GM21381 (cell line): Measurements from ENCODE around the gene MSX1.
A peak's percentile ranks its signal among the peaks of the same experiment; 100 is the strongest.

ENCODE experiments used
- ATAC-seq: cut with Tn5 transposase; IDR thresholded peaks from one replicate; pipeline ENCODE4 v1.9.1; 2021; ENCODE audit warnings: mild to moderate bottlenecking, moderate library complexity; ENCODE audit not compliant: unreplicated experiment

The MSX1 gene

DNA sequence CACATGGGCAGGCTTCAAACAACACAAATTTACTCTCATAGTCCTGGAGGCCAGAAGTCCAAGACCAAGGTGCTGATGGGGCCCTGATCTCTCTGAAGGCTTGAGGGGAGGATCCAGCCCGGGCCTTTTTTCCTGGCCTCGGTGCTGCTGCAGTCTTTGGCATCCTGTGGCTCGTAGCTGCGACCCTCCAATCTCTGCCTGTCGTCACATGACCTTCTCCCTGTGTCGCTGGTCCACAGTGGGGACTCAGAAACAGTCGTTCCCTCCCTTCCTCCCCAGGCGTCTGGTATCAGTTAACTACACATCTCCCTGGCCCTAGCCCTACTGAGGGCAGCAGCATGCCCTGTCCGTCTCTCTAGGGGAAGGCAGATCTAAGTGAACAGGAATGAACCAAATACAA is 19.1 kb upstream of the MSX1 start:
- no peak for ATAC-seq

DNA sequence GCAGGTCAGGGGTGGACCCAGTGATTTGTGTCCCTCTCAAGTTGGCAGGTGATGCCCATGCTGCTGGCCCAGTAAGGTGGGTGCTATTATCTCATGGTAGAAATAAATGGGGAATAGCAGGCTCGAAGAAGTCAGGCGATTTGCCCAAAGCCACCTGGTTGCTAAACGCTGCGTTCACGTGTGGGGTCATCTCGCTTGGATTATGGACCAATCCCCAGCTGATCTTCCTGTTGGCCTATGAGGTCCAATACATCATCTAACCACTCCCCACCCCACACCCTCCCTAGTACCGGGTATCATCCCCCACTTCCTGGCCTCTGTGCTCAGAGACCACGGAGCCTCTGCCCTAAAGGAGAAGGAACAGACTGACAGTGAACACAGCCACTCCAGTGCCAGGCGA is 18.3 kb upstream of the MSX1 start:
- ATAC-seq = no peak

DNA sequence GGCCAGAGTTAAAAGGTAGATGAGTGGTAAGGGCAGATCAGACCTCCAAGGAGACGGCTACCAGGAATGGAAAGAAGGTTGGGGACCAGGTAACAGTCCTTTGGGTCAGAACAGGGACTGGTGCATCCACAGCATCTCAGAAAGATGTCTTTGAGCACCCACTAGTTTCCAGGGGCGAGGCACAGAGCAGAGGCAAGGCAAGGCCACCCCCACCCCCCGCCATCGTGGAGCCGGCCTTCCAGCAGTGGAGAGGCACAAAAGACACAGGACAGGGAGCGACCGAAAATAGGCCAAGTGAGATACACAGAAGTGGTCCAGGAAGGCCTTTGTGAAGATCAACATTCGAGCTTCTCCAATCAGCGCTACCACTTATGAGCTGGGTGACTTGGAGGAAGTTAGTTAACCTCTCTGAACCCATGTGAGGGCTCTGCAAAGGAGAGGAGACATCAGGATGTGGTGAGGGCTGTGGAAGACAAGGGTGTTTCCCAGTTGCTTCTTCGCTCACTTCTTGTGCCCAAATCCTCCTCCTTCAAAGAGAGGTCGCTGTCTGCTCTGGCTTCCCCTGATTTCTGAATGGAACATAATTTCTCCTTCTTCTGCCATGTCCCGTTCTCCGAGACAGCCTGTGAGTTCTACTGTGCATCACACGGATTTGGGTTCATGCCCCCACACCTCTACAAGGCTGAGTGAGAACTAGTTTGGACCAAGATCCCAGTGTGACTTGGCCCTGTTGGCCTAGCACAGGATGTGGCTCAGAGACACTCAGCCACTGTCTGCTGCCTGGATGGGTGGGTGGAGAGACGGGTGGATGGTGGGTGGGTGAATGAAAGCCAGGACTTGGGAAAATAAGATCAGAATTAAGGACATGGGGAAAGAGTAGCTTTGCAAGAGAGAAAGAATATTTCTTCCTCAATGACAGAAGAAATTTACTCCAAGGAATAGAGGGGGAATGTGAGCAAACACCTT is 16.7 kb upstream of the MSX1 start:
- ATAC-seq = no peak

DNA sequence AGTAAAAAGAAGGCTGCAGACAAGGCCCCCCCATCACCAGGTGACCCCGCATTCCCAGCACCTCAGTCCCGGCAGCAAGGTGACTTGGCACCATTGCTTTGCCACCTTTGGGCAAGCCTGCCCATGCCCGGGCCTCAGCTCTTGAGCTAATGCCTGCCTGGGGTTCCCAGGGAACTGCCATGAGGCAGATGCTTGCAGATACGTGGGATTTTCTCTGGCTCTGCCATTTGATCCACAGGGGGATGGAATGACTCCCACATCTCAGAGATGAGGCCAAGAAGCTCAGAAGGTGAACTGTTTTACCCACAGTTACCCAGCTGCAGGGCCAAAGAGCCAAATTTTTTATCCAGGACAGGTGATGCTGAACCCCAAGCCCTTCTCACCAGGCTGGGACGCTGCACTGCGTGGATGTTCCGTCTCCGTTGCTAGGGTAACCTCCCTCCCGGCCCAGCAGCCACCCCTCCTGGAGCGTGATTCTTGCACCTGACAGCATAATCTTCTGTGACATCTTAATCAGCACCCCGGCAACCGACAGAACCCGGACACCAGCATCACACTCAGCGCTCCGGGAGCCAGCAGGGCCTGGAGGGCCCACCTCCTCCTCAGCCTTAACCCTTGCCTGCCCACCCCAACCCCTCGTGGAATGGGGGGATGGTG is 15.7 kb upstream of the MSX1 start:
- no peak for ATAC-seq

DNA sequence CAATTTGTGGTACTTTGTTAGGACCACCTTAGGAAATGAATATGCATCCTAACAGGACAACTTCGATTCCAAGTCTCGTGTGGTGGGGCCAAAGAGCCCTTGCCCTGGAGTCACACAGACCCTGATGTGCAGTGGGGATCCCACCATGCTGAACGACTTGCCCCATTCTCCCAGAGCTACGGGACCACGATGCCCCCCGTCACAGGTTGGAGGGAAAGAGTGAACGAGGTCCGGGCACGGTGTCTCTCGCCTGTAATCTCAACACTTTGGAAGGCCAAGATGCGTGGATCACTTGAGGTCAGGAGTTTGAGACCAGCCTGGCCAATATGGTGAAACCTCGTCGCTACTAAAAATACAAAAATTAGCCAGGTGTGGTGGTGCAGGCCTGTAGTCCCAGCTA is 14.4 kb upstream of the MSX1 start:
- no peak for ATAC-seq

DNA sequence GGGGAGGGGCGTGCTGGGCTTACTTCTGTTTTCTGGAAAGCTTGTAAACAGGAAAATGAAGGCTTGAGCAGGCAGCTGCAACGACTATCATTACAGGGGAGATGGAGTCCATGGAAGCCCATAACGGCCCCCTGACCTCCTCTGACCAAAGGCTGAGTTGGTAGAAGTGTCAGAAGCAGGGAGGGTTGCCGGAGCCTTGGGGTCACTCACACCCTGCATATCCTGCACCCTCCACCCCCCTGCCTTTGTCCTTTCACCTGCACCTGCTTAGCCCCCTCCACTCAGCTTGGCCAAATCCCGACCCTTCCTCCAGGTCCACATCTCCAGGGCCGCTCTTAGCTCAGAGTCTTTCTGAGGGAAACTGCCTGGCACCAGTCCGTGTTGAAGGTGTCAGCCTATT is 12.5 kb upstream of the MSX1 start:
- no peak for ATAC-seq

DNA sequence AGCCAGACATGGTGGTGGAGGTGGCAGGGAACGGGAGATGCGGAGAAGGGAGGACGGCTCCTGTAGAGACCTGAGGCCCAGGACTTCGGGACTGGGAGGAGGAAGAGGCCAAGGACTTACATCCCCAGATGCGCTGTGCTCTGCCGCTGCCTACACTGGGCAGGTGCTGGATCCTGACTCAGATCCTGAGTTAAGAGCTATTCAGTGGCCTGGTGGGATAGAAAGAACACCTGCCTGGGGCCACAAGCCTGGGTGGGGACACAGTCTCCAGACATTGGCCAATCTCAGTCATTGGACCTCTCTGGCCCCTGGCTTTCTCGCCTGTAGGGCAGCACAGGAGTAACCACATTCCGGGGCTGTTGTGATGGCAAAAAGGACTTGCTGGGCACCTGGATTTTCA is 10.9 kb upstream of the MSX1 start:
- ATAC-seq = no peak

DNA sequence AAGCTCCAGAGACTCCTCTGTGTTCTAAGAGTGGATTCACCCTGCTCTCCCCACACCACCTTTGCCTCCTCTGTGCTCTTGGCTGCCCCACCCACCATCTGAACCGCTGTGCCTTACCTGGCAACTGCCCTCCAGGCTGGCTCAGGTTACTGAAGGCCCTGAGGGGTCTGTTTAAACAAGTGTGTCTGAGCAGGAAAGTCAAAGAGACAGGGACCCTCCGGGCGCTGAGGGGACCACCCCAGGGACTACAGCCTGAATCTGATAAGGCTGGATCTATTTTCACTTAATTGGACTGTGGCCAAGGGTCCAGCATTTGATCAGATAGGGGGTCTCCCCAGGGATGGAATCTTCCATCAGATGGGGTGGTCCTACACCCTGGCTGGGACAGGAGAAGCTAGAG is 10.4 kb upstream of the MSX1 start:
- ATAC-seq = no peak

DNA sequence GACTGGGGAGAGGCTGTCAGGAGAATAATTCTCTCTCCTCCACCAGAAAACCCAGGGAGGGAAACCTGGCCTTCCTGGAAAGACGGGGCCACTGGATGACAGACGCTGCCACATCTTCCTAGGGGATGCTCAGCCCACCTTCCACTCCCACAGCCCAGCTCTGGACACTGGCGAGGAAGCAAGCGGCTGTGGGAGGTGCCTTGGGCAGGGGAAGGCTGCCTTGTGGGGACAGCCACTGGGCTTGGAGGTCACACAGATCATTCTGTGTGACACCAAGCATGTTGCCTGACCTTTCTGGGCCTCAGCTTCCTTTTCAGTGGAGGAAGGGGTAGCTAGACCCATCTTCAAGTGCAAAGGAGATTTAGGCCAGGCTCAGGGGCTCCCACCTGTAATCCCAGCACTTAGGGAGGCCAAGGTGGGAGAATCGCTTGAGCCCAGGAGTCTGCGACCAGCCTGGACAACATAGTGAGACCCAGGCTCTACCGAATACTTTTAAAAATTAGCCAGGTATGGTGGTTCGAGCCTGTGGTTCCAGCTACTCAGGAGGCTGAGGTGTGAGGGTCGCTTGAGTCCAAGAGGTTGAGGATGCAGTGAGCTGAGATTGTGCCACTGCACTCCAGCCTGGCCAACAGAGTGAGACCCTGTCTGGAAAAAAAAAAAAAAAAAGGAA is 9.8 kb upstream of the MSX1 start:
- ATAC-seq = no peak

DNA sequence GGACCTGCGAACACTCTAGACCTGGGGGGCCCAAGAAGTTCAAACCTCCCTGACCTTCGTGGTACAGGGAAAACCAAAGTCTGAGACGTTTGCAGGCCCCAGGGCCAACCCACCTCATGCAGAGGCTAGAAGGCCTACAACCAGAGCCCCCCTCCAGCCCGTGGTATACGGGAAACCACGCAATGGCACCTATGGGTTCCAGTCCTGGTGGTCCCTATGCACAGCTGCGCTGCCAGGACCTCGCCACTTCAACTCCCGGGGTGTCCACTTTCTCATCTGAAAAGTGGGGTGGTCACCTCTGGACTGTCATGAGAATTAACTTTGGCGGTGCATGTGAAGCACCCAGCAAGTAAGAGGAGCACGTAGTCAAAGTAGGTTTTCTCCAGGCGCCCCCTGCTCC is 8.4 kb upstream of the MSX1 start:
- no peak for ATAC-seq

DNA sequence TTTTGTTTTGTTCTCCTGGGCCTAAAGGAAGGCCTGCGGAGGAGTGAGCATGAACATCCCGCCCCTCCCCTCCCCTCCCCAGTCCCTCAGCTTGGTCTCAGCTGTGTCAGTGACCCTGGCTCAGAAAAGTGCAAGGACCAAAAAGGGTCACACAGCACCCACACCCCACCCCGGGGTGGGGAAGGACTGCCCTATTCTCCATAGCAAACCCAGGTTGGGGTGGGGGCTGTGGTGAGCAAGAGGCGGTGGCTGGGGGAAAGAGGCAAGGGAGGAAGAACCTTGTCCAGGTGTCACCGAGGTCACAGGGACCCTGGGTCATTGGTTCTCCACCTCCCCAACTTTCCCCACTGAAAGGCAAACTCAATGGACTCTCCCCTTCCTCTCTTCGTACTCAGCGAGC is 7.6 kb upstream of the MSX1 start:
- ATAC-seq = no peak

DNA sequence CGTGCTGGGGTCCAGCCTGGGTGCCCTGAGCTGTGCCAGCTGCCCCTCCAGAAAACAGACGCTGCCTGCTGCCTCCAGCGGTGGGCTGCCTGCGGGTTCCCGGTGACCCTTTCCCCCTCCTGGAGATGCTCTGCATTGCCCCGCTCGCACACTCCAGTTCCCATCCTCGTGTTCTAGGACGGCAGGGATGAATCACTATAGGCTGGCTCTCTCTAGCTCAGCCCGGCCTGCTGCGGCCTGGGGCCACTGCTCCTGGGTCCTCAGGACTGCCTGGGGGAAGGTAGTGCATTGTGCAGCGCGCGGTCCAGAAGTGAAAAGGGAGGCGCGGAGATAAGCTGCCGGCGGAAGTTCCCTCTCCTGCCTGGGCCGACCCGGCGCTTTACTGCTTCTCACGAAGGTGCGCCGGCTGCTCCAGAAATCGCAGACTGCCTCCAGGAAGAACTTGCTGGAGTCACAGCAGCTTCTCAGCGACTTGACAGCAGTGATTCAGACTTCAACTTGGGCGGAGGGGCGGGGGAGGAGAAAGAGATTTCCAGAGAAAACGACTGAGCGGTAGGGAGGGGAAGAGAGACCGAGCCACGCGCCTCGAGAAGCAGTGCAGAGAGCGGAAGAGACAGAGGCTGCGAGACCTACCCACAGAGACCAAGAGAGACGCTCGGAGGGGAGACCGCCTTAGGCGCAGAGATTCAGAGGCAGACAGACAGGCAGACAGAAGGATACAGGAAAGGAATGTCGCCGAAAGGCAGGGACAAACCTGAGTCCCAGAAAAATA is 6.7 kb upstream of the MSX1 start:
- peak; percentile 66 for ATAC-seq

DNA sequence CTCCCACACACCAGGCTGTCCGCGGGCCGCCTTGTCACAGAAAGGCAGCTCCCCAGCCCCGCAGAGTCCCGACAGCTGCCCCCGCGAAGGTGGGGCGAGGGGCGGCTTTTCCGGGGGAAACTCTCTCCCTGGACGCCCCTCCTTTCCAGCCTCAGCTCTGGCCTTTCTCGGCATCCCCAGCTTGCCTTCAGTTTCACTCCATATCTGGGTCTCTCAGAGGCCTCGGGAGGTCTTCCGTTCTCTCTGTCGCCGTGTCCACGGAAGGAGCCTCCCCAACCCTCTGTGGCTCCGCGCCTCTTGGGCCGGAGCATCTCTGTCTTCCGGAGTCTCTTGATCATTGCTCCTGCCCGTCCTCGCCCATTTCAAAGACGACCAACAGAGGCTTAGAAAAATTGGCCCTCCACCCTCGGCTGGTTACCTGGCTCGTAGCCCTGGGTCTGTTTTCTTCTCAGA is 6.1 kb upstream of the MSX1 start:
- ATAC-seq = no peak

DNA sequence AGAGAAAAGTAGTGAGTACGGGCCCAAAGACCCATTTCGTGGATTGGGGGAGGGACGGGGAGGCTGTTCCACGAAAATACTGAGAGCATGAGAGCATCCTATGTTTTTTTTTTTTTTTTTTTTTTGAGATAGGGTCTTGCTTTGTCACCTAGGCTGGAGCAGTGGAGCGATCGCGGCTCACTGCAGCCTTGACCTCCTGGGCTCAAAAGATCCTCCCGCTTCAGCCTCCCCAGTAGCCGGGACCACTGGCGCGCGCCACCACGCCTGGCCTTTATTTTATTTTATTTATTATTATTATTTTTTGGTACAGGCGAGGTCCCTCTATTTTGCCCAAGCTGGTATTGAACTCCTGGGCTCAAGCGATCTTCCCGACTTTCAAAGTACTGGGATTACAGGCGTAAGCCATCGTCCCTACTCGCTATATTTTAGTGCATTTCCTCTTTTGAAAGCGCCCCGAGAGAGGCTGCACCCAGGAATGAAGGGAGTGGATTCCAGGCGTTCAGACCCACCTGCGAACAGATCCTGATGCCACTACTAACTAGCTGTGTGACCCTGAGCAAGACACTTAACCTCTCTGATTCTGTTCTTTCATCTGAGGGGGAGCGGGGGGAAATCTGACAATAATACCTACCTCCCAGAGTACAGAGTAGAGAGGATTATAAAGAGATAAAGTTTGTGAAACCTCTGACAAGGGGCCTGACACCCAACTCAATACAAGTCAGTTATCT is 5.4 kb upstream of the MSX1 start:
- no peak for ATAC-seq

DNA sequence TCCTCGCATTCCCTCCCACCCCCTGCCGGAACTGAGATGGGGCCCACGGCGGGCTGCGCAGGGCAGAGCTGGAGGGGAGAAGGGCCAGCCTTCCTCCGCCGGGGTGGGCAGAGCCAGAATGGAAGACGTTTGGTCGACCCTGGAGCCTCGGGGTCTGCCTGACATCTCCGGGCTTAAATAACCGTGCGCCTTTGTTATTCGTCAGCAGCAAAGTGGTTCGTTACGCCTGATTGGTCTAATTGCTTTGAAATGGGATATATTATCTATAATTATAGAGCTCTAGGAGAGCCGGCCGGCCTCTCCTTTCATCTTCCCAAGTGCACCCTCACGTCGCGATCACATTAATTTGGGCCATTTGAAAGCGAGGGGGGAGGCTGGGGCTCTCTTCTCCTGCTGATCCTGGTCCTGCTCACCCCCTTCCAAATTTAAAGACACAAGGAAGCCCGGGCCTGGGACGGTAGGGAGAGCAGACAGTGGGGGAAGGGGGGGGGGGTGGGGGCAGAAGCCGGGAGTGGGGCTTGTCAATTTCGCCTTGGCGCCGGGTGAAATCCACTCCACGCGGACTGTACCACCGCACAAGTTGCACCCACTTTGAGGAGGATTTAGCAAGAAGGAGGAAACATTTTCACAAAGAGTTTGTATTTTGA is 4.7 kb upstream of the MSX1 start:
- no peak for ATAC-seq

DNA sequence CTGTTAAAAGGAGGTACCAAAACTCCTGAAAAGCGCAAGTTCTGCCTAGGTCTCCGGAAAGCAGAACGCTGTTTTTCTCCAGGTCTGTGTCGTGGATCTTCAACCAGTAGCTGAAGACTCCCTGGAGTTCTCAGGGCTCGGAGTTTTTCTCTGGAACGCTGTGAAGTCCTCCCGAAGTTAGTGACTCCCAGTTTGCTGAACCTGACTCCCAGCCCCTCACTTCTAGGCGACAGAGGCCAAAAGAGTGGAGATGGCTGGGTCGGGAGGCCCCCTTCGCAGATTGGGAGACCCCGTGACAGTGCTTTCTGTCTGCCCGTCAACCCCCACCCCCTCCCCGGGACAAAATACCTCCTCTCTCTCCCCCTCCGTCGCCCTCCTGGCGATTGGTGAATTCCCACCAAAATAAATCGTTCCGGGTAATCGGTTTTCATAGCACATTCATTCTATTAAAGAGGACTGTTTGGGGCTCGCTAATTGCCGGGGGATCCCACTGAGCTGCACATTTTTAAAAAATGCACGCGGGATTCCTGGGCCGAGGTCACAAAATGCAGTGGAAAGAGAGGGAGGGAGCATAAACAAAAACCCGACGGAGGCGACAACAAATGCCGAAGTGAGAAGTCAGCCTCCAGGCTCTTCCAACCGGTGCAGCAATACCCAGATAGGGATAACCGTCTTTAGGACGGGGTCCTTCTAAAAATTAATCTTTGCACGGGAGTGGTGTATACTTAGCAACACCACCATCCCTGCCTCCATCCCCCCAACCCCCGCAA is 4.0 kb upstream of the MSX1 start:
- no peak for ATAC-seq

DNA sequence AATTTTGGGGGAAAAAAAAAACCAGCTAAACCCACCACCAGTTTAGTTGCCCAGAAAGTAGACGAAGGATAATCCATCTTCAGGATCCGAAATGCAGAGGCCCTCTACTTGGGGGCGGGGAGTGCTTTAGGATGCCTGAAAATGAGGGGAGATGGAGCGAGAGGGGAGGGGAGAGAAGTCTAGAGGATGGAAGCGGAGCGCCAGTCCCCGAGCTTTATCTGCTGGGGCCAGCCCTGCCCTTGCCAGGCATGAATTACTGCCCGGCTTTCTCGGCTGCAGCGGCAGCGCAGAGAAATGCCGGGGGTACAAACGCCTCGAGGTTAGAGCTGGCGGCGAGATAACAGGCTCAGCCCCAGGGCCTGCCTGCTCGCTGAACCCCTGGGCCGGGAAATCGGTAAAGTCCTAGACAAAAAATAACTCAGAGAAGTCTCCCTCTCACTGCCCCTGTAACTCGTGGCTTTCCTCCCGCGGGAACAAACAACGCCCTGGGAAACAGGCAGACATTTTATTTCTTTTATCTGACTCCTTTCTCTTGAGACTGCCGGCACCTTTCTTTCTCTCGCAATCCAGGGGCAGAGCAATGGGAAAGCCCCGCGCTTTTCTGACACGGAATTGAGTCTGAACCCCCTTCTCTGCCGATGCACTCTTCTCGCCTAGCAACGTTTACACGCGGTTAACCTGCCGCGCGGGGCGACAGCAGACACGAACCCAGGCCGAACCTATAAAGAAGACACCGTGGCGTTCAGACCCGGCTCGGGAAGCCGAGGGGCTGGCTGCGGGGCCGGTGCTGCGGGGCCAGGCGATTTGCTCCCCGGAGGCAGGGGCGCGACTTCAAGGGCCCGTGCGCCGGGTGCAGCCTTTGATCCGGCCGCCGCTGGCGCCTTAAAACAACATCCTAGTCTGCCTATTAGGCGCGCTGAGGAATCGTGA is 3.1 kb upstream of the MSX1 start:
- no peak for ATAC-seq
